Spleen (tissue), 7 donors: ENCODE data around the gene DNAH9.

Source experiments
- CTCF ChIP-seq, 11 experiments: fragments of 200-600 bp in 7 of 11; fragments of 450-650 bp in 4 of 11; sonication (generic) in 4 of 11; IDR thresholded peaks in 8 of 11; conservative IDR thresholded peaks in 3 of 11; 1 replicate in 7 of 11; 2 replicates in 4 of 11; pipeline versions ENCODE4 v1.4.0 to v1.8.0; 2016 to 2021; ENCODE audit warnings: antibody characterized with exemption in 11 of 11, inconsistent platforms in 4 of 11, mild to moderate bottlenecking in 1 of 11
- POLR2A ChIP-seq, 3 donors: fragments of 450-650 bp; IDR thresholded peaks; one replicate each; pipeline ENCODE4 v1.5.1; 2017; ENCODE audit warnings: antibody characterized with exemption in 3 of 3, mild to moderate bottlenecking in 1 of 3
- POLR2AphosphoS5 ChIP-seq, 3 donors: sonication (generic); formaldehyde crosslinking; IDR thresholded peaks; one replicate each; pipeline ENCODE4 v1.5.1; 2017; ENCODE audit warnings: antibody characterized with exemption in 3 of 3
- donor health status: DM: no; HTN: no; CAD: no; lungs with moderate emphysema.
- donor health status: DM: no; HTN: no; CAD: no.
- donor health status: DM: no; HTN: no; CAD: no.

GRCh38 chr17:11840831-11841230 is 242.6 kb downstream of the DNAH9 start:
- no peak for TF ChIP-seq CTCF (IDR thresholded peaks at IDR 0.05 in 8 of 11, conservative IDR thresholded peaks at IDR 0.05 in 3 of 11)
- no peak for TF ChIP-seq POLR2AphosphoS5 (IDR thresholded peaks at IDR 0.05)
- TF ChIP-seq POLR2A (IDR thresholded peaks at IDR 0.05) = no peak
